Endothelial cell of umbilical vein (primary cell): ENCODE measurements around the gene FIGNL2. TPM values are rescaled to one million over a fixed set of nuclear protein-coding genes. Genes with fewer than 3 reads are reported as not detected.

ENCODE experiments used
- BruUV-seq: library from RNA; stranded (reverse); fragments of 400-500 nt; replicated peaks from 2 replicates; lab custom pipeline; 2021; lab: Mats Ljungman, UMichigan
- CTCF ChIA-PET: fragments of 300-600, 350-600 bp; sonication (Branson Sonifier 250); formaldehyde crosslinking; loops from one replicate; lab custom pipeline; 2021; ENCODE audit warnings: antibody characterized with exemption, inconsistent platforms; lab: Charles Lee
- POLR2A ChIA-PET: fragments of 300-600, 350-600 bp; sonication (Branson Sonifier 250); formaldehyde crosslinking; loops from one replicate; lab custom pipeline; 2021; ENCODE audit warnings: antibody characterized with exemption, inconsistent platforms; lab: Charles Lee
- DNase-seq: peaks from one replicate; pipeline ENCODE4 v3.0.0-alpha.2; 2011; ENCODE audit warnings: low read depth, low spot score
- FAIRE-seq: peaks from 2 replicates; lab custom pipeline; 2011; peaks lifted over from hg19 to GRCh38; lab: Jason Lieb, UNC
- H2AFZ ChIP-seq: 2 replicates; pipeline ENCODE4 v1.6.0; 2012; ENCODE audit warnings: low read depth, low read length, control low read depth, inconsistent platforms
- H3K27ac ChIP-seq: 2 replicates; pipeline ENCODE4 v1.5.1; 2011; ENCODE audit warnings: low read depth, mild to moderate bottlenecking, control low read depth, low read length, moderate library complexity; ENCODE audit not compliant: insufficient read depth
- H3K27me3 ChIP-seq, 2 experiments: 2 replicates each; pipeline versions ENCODE4 v1.6.0 to v1.6.1; 2011; ENCODE audit warnings: low read length in 2 of 2, mixed read lengths in 1 of 2; ENCODE audit not compliant: control insufficient read depth in 2 of 2, insufficient read depth in 2 of 2
- H3K36me3 ChIP-seq, 2 experiments: 2 replicates in 1 of 2; 3 replicates in 1 of 2; pipeline ENCODE4 v1.5.1; 2011; ENCODE audit warnings: low read length in 2 of 2, mild to moderate bottlenecking in 1 of 2, moderate library complexity in 1 of 2; ENCODE audit not compliant: control insufficient read depth in 2 of 2, insufficient read depth in 2 of 2; ENCODE audit errors: extremely low read depth in 1 of 2
- H3K4me1 ChIP-seq: 3 replicates; pipeline ENCODE4 v1.5.1; 2011; ENCODE audit warnings: mild to moderate bottlenecking, low read length; ENCODE audit not compliant: control insufficient read depth, insufficient read depth; ENCODE audit errors: extremely low read depth
- H3K4me2 ChIP-seq: 2 replicates; pipeline ENCODE4 v1.6.1; 2011; ENCODE audit warnings: low read length, control low read depth, mixed read lengths; ENCODE audit not compliant: insufficient read depth
- H3K4me3 ChIP-seq, 3 experiments: fragments of 200-600 bp in 1 of 3; sonication (generic), shearing (Covaris generic) in 1 of 3; replicated peaks in 1 of 3; 2 replicates each; pipeline ENCODE4 v1.5.1; 2011 to 2016; ENCODE audit warnings: control low read depth in 3 of 3, low read length in 3 of 3, mild to moderate bottlenecking in 2 of 3, inconsistent platforms in 1 of 3, low read depth in 1 of 3, moderate library complexity in 1 of 3; ENCODE audit not compliant: insufficient read depth in 1 of 3
- H3K79me2 ChIP-seq: 2 replicates; pipeline ENCODE4 v1.6.0; 2012; ENCODE audit warnings: low read length, inconsistent platforms; ENCODE audit not compliant: control insufficient read depth, insufficient read depth
- H3K9ac ChIP-seq: replicated peaks from 2 replicates; pipeline ENCODE3; 2011; ENCODE audit warnings: low read length, control low read depth; ENCODE audit not compliant: insufficient read depth; ENCODE audit errors: extremely low read depth
- H3K9me1 ChIP-seq: replicated peaks from 3 replicates; pipeline ENCODE4 v1.6.0; 2011; ENCODE audit warnings: mild to moderate bottlenecking, low read length; ENCODE audit not compliant: control insufficient read depth, insufficient read depth; ENCODE audit errors: extremely low read depth
- H3K9me3 ChIP-seq: replicated peaks from 2 replicates; pipeline ENCODE4 v1.5.1; 2012; ENCODE audit warnings: low read length, inconsistent platforms; ENCODE audit not compliant: control insufficient read depth, insufficient read depth
- H4K20me1 ChIP-seq: replicated peaks from 2 replicates; pipeline ENCODE3; 2011; ENCODE audit warnings: mild to moderate bottlenecking, low read length; ENCODE audit not compliant: control insufficient read depth, insufficient read depth; ENCODE audit errors: extremely low read depth
- GATA2 ChIP-seq: IDR thresholded peaks from 2 replicates; pipeline ENCODE4 v1.7.0; 2011; ENCODE audit warnings: low read depth, mild to moderate bottlenecking, moderate library complexity, mixed read lengths, low read length; ENCODE audit not compliant: insufficient read length, insufficient read depth
- MYC ChIP-seq: IDR thresholded peaks from one replicate; pipeline ENCODE4 v1.6.1; 2011; ENCODE audit warnings: mild to moderate bottlenecking, low read depth, low read length
- POLR2A ChIP-seq: IDR thresholded peaks from 2 replicates; pipeline ENCODE4 v1.6.1; 2012; ENCODE audit warnings: low read depth, mild to moderate bottlenecking, control low read depth, low read length
- dilution Hi-C: fragments of 300-500 bp; cut with MboI; formaldehyde crosslinking; loops from one replicate; pipeline ENCODE4 v1.15.0; 2019; ENCODE audit warnings: low sequenced_read_pairs; ENCODE audit not compliant: extremely low pct_ligation_motif_present
- intact Hi-C: fragments of 100-400 bp; cut with micrococcal nuclease; formaldehyde crosslinking; loops from one replicate; pipeline ENCODE4 v1.10.0; 2022
- polyA plus RNA-seq, 4 experiments: library from polyadenylated mRNA; depleted of rRNA in 3 of 4; stranded (reverse) in 3 of 4; unstranded in 1 of 4; fragments of >200 nt; gene quantifications; 2 replicates each; pipeline versions ENCODE4 v1.2.1 to v1.2.3, GENCODE V29; 2011 to 2012; ENCODE audit warnings: missing spikeins in 1 of 4
- total RNA-seq: library from RNA; stranded (reverse); gene quantifications from 2 replicates; pipeline ENCODE4 v1.2.3, GENCODE V29; 2021
- TF ChIP-seq, protein P1 (sequence below), 2 donors: IDR thresholded peaks; 1 replicate in 1 of 2; 2 replicates in 1 of 2; pipeline ENCODE4 v1.5.1; 2011; ENCODE audit warnings: low read length in 2 of 2, mild to moderate bottlenecking in 2 of 2, moderate library complexity in 2 of 2, control low read depth in 1 of 2, inconsistent platforms in 1 of 2, low read depth in 1 of 2; ENCODE audit not compliant: insufficient read depth in 1 of 2; ENCODE audit errors: extremely low read depth in 1 of 2

FIGNL2 gene
- total and polyA plus RNA-seq, 2 donors (not counting 3 experiments of a cell fraction or from before 2014, with no cell fraction given), result 1.4 to 2.4 TPM

DNA sequence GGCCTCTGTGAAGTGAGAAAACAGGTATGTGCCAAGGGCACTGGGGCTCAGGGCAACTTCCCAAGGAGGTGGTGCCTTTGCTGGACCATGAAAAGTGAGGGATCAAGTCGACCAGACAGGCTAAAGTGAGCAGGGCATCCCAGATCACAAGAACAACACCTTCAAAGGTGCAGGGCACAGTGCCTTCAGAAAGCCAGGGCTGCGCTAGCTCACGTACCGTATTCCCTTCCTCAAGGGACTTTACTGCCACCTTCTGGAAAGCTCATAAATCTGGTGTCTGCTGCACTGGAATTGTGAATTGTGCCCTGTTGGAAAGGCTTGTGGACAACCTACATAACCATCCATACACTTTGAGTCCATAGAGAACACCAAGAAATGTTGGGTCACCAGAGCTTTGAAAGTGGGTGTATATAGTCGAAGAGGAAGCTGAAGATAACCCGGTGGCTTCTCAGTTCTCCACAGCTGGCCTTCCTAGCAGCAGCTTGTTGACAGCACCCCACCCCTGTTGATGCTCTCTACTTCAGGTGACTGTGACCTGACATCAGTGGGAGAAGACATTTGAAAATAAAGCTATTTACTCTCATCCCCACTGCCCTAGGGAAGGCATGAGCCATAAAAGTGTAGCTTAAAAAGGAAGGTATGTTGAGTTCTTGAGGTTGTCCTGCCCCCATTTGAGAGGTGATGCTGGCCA lies 24.5 kb downstream of the FIGNL2 start:
- peaks cover 3% of the 10 kb centered on the region for H3K4me1 ChIP-seq
- POLR2A ChIA-PET, result no interaction called here
- no TSS peak for BruUV-seq

DNA sequence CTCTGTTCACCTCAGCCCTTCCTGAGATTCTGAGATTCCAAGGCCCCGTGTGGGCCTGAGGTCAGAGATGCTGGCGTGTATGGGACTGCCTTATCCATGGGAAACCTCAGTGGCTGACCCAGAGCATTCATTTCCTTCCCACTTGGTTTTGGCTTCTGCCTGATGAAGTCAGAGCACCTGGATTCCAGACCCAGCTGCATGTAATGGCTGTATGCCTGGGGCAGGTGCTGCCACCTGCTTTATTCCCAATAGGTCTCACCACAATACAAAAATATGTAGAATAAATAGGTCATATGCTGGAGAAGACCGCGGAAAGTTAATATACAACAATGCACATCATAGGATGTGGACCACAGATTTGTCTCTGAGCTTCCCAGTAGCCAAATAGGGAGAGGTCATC lies 25.6 kb downstream of the FIGNL2 start:
- Histone ChIP-seq H2AFZ (no peak overlapping the region), H3K4me2 (no peak overlapping the region), H3K27ac (no peak overlapping the region), H3K9ac (no peak overlapping the region), H3K4me3 (no peak overlapping the region), H4K20me1 (no peaks in the 10 kb centered on the region), H3K9me1 (no peaks in the 10 kb centered on the region), H3K27me3 (no peaks in the 10 kb centered on the region), H3K79me2 (no peaks in the 10 kb centered on the region), H3K9me3 (no peaks in the 10 kb centered on the region), H3K36me3 (no peaks in the 10 kb centered on the region), H3K4me1 (peaks cover 3% of the 10 kb centered on the region)
- no TSS peak for BruUV-seq
- intact Hi-C loops, result no loop called here
- dilution Hi-C loops, result no loop called here
- POLR2A ChIA-PET, result no interaction called here
- TF ChIP-seq GATA2 (no peak), POLR2A (no peak)
- TF ChIP-seq, protein P1, sequence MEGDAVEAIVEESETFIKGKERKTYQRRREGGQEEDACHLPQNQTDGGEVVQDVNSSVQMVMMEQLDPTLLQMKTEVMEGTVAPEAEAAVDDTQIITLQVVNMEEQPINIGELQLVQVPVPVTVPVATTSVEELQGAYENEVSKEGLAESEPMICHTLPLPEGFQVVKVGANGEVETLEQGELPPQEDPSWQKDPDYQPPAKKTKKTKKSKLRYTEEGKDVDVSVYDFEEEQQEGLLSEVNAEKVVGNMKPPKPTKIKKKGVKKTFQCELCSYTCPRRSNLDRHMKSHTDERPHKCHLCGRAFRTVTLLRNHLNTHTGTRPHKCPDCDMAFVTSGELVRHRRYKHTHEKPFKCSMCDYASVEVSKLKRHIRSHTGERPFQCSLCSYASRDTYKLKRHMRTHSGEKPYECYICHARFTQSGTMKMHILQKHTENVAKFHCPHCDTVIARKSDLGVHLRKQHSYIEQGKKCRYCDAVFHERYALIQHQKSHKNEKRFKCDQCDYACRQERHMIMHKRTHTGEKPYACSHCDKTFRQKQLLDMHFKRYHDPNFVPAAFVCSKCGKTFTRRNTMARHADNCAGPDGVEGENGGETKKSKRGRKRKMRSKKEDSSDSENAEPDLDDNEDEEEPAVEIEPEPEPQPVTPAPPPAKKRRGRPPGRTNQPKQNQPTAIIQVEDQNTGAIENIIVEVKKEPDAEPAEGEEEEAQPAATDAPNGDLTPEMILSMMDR (IDR thresholded peaks at IDR 0.05; ENCODE audit: extremely low read depth in 1 of 2, insufficient read depth in 1 of 2, low read depth in 1 of 2, low read length in 2 of 2), result no peak
- FAIRE-seq (no peak), DNase-seq (no peak)
- CTCF ChIA-PET, result interaction anchor here (0.8 to 4.7 kb wide), 24 partner anchors 10 to 467 kb away, joined by 3 to 105 read pairs (median 7); partner anchors contain the start of gene SLC4A8

More for the DNA sequence above, 24.5 kb downstream of the FIGNL2 start:
- Histone ChIP-seq H2AFZ (no peak overlapping the region), H3K4me2 (no peak overlapping the region), H3K36me3 (no peaks in the 10 kb centered on the region), H3K9me3 (no peaks in the 10 kb centered on the region), H3K9ac (no peak overlapping the region), H3K4me3 (no peak overlapping the region), H3K27me3 (no peaks in the 10 kb centered on the region), H4K20me1 (no peaks in the 10 kb centered on the region), H3K79me2 (no peaks in the 10 kb centered on the region), H3K9me1 (no peaks in the 10 kb centered on the region), H3K27ac (no peak overlapping the region)
- no peak for TF ChIP-seq MYC
- TF ChIP-seq, protein P1 (IDR thresholded peaks at IDR 0.05; ENCODE audit: extremely low read depth in 1 of 2, insufficient read depth in 1 of 2, low read depth in 1 of 2, low read length in 2 of 2), result peak; percentile 60 to 68
- DNase-seq, result peak; percentile 55
- intact Hi-C loops (loop anchor here (1.0 kb wide), 4 partner anchors 51 to 403 kb away; no protein-coding TSS in a partner anchor), dilution Hi-C loops (no loop called here)
- peak; percentile 99 for FAIRE-seq
- CTCF ChIA-PET, result interaction anchor here (0.6 to 4.7 kb wide), 53 partner anchors 8 to 479 kb away, joined by 3 to 105 read pairs (median 4); partner anchors contain the start of gene SLC4A8
